CD4-positive, alpha-beta T cell treated with Interleukin-17A for 1 hour (primary cell): ENCODE results near the gene COX18.
A peak's percentile ranks its signal among the peaks of the same experiment; 100 is the strongest.

Source experiments
- DNase-seq: peaks from one replicate; pipeline ENCODE4 v3.0.0-alpha.2; 2020

COX18 gene, protein sequence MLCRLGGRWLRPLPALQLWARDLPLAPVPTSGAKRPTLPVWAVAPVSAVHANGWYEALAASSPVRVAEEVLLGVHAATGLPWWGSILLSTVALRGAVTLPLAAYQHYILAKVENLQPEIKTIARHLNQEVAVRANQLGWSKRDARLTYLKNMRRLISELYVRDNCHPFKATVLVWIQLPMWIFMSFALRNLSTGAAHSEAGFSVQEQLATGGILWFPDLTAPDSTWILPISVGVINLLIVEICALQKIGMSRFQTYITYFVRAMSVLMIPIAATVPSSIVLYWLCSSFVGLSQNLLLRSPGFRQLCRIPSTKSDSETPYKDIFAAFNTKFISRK

DNA sequence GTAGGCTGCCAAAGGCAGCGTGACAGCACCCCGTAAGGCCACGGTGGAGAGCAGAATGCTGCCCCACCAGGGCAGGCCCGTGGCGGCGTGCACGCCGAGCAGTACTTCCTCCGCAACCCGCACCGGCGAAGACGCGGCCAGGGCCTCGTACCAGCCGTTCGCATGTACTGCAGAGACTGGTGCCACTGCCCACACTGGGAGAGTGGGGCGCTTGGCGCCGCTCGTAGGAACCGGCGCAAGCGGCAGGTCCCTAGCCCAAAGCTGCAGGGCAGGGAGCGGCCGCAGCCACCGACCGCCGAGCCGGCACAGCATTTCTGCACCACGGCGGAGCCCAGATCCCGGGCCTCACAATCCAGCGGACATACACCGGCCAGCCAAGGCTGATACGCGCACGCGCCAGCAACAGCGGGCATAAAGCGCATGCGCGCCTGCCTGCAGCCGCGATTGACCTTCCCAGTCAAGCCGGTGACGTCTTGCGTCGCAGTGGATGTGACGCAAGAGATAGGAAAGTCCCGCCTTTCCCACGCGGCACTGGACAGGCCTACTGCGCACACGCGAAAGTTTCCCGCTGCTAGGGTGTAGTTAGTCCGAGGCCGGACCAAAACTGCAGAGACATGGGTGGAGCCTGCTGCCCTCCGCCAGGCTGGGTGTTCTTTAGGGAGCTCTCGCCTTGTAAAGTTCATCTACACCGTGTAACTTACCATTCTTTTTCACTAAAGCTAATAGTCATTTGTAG lies at the start of gene COX18:
TSS of gene COX18 (minus strand) at position 379 of the 736 bp plus-strand sequence. CDS start at position 312, 67 bp downstream.
- peak; percentile 98 for DNase-seq

DNA sequence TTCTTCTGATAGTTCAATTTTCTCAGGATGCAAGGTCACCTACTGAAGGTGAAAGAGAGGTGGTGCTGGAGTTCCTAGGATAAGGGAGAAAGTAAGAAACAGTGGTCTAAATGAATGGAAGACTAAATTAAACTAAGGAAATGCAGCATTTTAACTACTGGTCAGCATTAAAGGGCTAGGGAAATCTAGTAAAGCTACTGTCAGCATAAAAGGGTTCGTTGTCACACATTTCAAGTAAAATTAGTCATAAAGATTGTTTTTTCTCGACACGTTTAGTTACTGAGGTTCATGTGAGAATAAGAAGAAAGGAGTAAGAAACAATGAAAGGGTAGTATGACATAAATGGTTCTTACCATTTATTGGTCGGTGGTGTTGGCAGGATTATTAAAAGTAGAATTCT lies 40.0 kb upstream of the COX18 start:
- no peak for DNase-seq

DNA sequence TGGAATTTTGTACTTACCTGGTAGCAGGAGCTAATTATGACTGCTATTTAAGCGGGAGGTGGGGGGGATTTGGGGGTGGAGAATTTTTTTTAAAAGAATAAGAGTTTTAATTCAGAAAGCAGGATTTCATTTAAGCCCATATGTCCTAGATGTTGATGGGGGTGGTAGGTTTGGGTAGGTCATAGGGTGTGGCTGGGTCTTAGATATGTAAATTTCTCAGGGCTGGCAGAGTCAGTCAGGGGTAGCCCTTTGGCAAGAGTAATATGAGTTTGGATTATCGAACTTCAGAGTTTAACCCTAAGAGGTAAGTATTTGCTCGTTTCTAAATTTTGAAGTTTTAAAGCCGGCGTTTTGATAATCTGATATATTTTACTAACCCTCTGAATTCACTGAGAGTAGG lies 35.2 kb upstream of the COX18 start:
- no peak for DNase-seq

DNA sequence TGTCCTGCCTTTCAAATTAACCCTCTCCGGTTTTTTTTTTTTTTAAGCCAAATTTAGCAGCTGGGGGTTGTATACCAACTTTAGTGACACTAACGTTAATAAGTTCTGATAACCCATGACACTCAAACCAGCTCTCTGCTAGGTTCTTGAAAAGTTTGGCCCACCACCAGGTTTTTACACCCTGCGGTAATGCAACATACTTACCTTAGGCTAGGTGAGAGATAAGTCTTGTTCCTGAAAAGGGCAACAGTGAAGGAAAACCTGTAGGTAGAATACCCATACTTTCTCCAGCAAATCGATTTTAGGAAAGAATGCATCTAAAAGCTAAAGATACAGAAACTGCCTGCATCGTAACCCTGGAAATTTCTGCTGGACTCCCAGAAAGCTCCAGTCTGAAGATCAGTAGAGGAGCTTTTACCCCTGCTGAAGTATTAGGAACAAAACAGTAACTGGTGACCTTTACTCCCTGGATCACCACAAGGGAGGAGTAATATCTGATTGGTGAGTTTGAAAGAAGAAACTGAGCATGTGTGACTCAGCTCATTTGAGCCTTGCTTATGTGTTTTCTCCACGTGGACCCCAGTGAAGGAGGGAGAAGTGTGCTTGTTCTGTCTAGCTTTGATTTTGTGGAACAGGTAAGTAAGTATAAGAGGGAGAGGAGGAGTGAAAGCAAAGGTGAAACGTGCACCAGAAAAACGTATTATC lies 34.4 kb upstream of the COX18 start:
- DNase-seq: no peak

DNA sequence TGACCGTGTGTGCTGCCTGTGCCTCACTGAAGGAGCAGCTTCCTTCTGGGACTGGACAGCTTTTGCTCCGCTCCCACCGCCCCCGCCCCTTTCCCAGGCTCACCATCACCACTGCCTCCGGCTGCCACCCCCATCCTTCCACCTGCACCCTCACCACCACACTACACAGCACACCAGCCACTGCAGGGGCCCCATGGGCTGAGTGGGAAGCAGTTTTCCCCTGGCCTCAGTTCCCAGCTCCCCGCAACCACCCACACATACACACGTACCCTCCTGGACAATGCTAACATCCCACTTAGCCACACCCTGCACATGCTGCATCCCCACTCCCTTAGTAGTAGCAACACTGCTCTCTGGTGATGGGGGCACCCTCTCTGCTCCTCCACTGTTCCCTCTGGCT lies 29.6 kb upstream of the COX18 start:
- DNase-seq: no peak

GRCh38 chr4:73098713-73099112 lies 29.2 kb upstream of the COX18 start:
- no peak for DNase-seq

DNA sequence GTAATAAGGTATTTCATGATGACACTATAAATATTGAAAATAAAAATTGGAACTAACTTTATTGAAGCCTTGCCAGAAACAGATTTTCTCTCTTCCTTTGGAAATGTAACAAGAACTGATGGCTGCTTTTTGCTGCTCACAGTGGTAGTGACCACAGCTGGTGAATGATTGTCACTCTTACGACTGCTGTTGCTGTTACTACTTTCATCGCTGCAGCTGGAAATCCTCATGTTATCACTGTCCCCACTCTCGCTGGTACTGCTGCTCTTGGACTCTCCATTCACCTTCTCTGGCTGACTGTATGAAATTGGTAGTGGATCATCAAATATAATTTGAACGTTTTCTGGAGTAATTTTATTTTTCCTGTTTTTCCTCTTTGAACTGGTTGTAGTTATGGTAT lies 28.5 kb upstream of the COX18 start:
- no peak for DNase-seq

- DNase-seq: no peak
Observed at GRCh38 chr4:73092868-73093267, 23.4 kb upstream of the COX18 start.

DNA sequence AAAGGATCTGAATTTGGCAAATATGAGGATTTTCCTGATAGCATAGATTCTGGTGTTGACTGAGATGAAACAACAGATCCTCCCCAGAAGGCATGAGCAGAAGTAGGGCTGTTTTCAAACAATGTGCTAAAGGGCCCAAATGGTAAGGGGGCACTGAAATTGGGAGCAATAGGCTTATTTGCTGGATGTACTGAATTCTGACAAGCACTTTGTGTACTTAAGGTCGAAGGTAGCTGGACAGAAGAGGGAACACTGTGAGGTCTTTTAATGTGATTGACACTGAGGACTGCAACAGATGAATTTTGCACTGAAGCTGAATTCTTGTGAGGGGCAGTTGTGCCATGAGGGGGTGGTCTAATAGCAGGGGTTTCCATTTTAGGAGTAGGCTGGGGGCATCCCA lies 21.2 kb upstream of the COX18 start:
- DNase-seq: no peak

GRCh38 chr4:73087871-73088270 lies 18.4 kb upstream of the COX18 start:
- no peak for DNase-seq

DNA sequence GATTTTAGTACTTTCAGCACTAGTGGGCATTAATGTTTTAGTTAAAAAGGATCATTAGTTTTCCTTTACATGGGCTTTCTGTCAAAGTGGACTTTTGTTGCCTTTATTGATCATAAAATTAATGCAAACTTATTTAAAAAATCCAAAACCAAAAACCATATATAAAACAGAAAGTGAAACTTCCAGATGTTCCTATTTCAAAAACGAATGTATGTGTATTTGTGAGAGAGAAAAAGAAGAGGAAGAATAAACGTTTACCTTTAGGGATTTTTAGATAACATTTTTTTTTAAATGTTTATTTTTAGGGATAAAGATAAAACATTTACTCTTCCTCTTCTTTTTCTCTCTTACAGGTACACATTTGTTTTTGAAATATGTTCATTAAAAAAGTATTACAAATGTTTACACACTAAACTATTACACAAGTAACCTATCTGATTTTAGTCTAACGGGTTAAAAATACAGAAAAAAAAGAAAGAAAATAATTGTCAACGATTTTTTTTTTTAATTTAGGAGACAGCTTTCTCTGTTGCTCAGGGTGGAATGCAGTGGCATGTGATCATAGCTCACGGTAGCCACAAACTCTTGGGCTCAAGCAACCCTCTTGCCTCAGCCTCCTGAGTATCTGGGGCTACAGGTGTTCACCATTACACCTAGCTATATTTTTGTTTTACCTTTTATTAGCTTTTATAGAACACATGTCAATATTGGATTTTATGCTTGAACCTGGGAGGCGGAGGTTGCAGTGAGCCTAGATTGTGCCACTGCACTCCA lies 16.8 kb upstream of the COX18 start:
- peak; percentile 36 for DNase-seq

DNA sequence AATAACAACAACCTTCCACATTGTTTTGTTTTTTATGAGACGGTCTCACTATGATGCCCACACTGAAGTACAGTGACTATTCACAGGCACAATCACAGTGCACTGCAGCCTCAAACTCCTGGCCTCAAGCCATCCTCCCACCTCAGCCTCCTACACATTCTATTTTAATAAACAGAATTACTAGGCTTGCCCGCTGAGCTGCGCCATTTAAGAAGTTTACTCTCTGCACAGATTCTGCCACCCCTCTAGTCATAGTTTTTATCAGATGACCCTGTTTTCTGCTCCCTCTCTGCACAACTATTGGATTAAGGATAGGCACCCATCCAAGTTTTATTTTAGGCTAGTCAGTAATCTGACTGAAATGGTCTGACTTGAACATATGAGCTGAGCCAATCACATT lies 11.3 kb upstream of the COX18 start:
- no peak for DNase-seq

- DNase-seq: no peak
Observed at GRCh38 chr4:73075832-73076231, 6.3 kb upstream of the COX18 start.

DNA sequence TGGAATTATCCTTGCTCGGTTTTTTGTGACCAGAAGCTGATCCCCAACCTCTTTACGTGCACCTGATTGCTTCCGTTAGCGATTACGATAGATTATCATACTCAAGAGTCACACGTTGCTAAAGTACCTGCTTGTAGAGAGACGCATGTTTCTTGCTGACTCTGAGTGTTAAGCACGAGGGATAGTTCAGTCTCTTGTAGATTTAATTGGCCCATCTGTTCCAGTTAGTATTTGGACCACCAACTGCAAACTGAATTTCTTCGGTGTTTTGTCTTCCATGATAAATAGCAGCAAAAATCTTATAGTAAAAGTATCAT lies 516 bp upstream of the COX18 start:
- no peak for DNase-seq

DNA sequence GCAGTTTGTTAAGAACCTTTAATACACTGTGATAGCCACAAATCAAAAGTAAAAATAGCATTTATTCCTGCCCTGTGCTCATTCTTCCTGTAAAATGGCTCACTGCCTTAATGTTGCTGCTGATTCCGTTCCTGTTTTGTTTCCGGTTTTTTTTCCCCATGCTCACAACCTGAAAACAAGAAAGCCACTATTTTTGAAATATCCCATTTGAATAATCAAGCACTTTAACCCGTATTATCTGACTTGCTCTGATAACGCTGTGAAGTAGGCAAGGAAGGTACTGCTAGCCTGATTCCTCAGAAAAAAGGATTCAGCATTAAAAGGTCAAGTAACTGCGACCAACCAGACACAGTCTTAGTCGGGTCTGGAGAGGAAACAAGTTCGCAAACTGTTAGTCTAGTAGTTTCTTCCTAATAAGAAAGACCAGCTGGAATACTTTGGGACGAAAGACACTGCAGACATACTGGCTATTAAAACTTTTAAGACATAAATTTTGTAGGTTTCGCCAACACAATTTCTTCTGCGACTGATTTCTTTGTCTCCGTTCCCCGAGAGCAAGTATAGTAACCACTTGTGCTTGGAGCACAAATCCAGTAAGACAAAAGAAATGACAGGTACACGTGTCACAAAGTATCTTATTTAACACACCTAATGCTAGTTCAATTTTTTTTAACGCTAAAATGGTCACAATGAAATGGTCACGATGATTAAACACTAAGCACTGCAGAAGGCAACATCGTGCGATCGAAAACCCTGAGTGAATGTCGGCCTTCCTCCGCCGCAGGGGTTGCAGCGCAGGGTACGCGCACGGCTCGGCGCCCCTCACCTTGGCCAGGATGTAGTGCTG lies 802 bp downstream of the COX18 start:
- DNase-seq: peak; percentile 57

- peak; percentile 36 for DNase-seq
Observed at GRCh38 chr4:73067971-73068394, 1.5 kb downstream of the COX18 start.

- peak; percentile 72 for DNase-seq
Observed at GRCh38 chr4:73066928-73067327, 2.6 kb downstream of the COX18 start.

GRCh38 chr4:73066445-73066844 lies 3.1 kb downstream of the COX18 start:
- DNase-seq: no peak

DNA sequence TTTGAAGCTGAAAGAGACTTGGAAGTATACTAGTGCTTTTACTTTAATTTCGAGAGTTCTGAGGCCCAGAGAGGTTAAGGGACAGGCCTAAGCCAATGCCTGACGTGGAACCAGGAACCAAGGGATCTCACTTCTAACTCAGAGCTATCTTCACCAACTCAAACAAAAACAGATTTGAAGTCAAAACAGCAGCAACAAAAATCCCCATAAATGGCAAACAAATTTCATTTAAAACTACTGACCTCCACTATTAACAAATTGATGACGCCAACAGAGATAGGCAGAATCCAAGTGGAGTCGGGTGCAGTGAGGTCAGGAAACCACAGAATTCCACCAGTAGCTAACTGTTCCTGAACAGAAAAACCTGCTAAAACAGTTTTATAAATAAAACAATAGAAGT lies 5.0 kb downstream of the COX18 start:
- no peak for DNase-seq

- no peak for DNase-seq
Observed at GRCh38 chr4:73055241-73055897, 14.1 kb downstream of the COX18 start.

DNA sequence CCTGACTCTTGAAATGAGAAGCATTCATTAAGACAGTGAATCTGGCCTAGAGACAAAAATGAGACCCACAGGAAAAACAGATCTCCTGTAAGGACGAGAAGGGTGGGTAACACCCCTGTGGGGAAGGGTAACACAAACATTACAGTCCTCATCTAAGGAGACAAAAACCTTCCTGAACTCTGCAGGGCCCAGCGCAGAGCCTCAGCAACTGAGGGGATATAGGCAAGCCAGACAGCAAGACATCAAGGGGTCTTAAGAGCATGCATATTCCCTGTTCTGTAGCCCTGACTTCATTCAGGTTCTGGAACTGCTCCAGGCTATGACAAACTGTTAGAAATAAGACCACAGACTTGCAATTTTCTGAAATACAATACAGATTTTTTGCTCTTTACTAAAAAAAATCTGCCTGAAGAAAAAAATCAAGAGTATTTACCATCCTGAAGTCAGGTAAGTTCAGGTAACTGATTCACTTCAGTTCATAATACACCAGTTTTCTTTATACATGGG lies 15.5 kb downstream of the COX18 start:
- DNase-seq: no peak

- no peak for DNase-seq
Observed at GRCh38 chr4:73053076-73053475, 16.4 kb downstream of the COX18 start.
